ENCODE results near the gene BOLA1.
"Not testable (repeated sequence)": the region's sequence is repeated elsewhere in the genome, so short reads cannot be mapped to it uniquely, and the experiment has no call there.

The BOLA1 gene

DNA sequence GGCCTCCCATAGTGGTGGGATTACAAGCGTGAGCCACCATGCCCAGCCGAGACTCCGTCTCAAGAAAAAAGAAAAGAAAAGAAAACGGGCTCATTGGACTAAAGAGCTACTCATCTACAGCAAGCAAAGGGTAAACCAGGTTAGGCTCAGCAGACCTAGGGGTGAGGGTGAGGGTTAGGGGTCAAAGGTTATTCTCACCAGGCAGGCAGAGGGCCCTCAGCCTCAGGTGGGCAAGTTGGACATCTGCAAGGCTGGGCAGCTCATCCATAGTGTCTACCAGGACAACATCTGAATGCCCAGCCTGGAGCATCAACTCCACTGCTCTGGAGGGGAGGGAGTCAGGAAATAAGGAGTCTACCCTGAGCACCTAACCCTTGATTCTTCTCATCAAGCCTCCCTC lies 33.8 kb downstream of the BOLA1 start:
- DNase-seq: no peak

DNA sequence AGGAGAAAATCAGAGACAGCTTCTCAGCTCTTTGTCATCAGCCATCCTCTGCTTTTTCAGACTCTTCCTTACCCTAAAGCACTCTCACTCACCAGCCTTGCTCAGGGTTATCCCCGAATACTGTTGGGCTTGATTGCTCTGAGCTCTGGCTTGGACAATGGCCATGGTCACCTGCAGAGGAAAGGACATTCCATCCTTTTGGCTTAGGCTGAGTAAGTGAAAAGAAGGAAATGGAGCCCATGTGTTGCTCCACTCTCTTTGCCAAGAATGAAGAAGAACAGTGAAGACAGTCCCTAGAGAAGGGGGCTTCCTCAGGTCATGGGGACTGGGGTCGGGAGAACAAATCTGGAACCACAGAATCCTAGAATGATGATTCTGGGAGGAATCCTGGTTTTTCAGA lies 35.0 kb downstream of the BOLA1 start:
- DNase-seq: no peak

GRCh38 chr1:149936170-149936991 lies 37.0 kb downstream of the BOLA1 start, which contains the start of gene MTMR11:
MTMR11 (minus strand) TSS chr1:149936879; CDS start chr1:149936647, 232 bp downstream.
- no peak for DNase-seq

- no peak for DNase-seq
Measured at GRCh38 chr1:149936992-149937705, 37.8 kb downstream of the BOLA1 start.

- no peak for DNase-seq
Measured at GRCh38 chr1:149937759-149938158, 38.4 kb downstream of the BOLA1 start.

DNA sequence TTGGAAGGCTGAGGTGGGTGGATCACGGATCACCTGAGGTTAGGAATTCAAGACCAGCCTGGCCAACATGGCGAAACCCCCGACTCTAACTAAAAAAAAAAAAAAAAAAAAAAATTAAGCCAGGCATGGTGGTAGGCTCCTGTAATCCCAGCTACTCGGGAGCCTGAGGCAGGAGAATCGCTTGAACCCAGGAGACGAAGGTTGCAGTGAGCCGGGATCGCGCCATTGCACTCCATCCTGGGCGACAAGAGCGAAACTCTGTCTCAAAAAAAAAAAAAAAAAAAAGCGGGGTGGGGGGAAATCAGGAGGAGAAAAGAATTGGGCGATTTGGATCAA lies 39.3 kb downstream of the BOLA1 start:
- DNase-seq: not testable (repeated sequence)

- DNase-seq: no peak
Measured at GRCh38 chr1:149940427-149940826, 41.1 kb downstream of the BOLA1 start.

GRCh38 chr1:149942207-149942606 lies 42.8 kb downstream of the BOLA1 start:
- DNase-seq: no peak

GRCh38 chr1:149942885-149943284 lies 43.5 kb downstream of the BOLA1 start:
- no peak for DNase-seq

- no peak for DNase-seq
Measured at GRCh38 chr1:149945206-149945605, 45.8 kb downstream of the BOLA1 start.

- no peak for DNase-seq
Measured at GRCh38 chr1:149949911-149950310, 50.5 kb downstream of the BOLA1 start.

Data from activated CD8-positive, alpha-beta memory T cell treated with anti-CD3 and anti-CD28 coated beads, Interleukin-2, amount 50 U/mL, for 48 hours (primary cell).